ENCODE results near the gene GEMIN7. TPM values are rescaled to one million over a fixed set of nuclear protein-coding genes. Genes with fewer than 3 reads are reported as not detected.

The GEMIN7 gene
- total RNA-seq, 1 experiment from 2014 or later = 46.0 TPM

- Histone ChIP-seq H3T11ph (ENCODE audit: low read length) (no peak overlapping the region), H3K23ac (ENCODE audit: insufficient read length, low read depth, low read length) (no peak overlapping the region), H3K14ac (ENCODE audit: insufficient read depth, low read length) (peak overlapping the region; percentile 64; the same call in 1 of the 2 replicates), H3K18ac (ENCODE audit: insufficient read length, low read depth, low read length) (peak overlapping the region; percentile 50), H4K5ac (ENCODE audit: insufficient read length, low read depth, low read length) (no peak overlapping the region), H2BK5ac (ENCODE audit: insufficient read length, low read length) (no peak overlapping the region), H2BK120ac (ENCODE audit: low read depth, low read length, poor library complexity, severe bottlenecking) (no peak overlapping the region), H3K4me1 (ENCODE audit: insufficient read depth, low read length) (peaks cover 10% of the 10 kb centered on the region; the same call in 1 of the 2 replicates), H4K91ac (ENCODE audit: insufficient read length, low read depth, low read length) (no peak overlapping the region), H2AK5ac (ENCODE audit: insufficient read length, low read length) (no peak overlapping the region), H3K4me2 (ENCODE audit: insufficient read depth, insufficient read length, low read length) (peak overlapping the region; percentile 33), H3K23me2 (ENCODE audit: insufficient read length, low read depth, low read length, poor library complexity, severe bottlenecking) (peaks cover 20% of the 10 kb centered on the region), H4K8ac (replicated peaks; ENCODE audit: insufficient read length, low read depth, low read length) (no peak overlapping the region), H4K20me1 (ENCODE audit: control insufficient read depth, insufficient read depth, insufficient read length) (no peaks in the 10 kb centered on the region), H3K9me3 (ENCODE audit: control insufficient read depth, low read depth, low read length) (no peaks in the 10 kb centered on the region), H3K79me1 (ENCODE audit: insufficient read depth, low read depth, low read length, poor library complexity, severe bottlenecking) (peaks cover 4% of the 10 kb centered on the region), H3K79me2 (ENCODE audit: insufficient read depth, low read length) (peaks cover 7% of the 10 kb centered on the region; the same call in 1 of the 2 replicates), H3K56ac (ENCODE audit: insufficient read length, low read depth, low read length) (no peak overlapping the region), H2BK12ac (ENCODE audit: insufficient read length, low read depth, low read length) (no peak overlapping the region), H3K27me3 (ENCODE audit: insufficient read depth, low read length) (no peaks in the 10 kb centered on the region), H3K4ac (ENCODE audit: low read depth, low read length) (no peak overlapping the region), H2AFZ (ENCODE audit: low read length) (no peak overlapping the region), H3K27ac (ENCODE audit: insufficient read length, low read depth, low read length) (no peak overlapping the region), H3K9ac (ENCODE audit: extremely low read depth, insufficient read length, low read length) (peak overlapping the region; percentile 40), H2BK20ac (ENCODE audit: low read depth, low read length, poor library complexity, severe bottlenecking) (no peak overlapping the region), H2BK15ac (ENCODE audit: low read depth, low read length) (no peak overlapping the region)
- Mint-ChIP-seq H3K4me1 (peaks cover 44 to 53% of the 10 kb centered on the region in 2 experiments), H3K4me3 (peak overlapping the region; percentile 99), H3K27me3 (ENCODE audit: low read depth) (no peaks in the 10 kb centered on the region; the same call in 1 of the 2 replicates), H3K27ac (peak overlapping the region in 2 of 3 experiments; percentile 78 to 96; a peak in 6 of 7 replicates), H3K9me3 (no peaks in the 10 kb centered on the region; a peak in 1 of 5 replicates), H3K36me3 (ENCODE audit: insufficient read depth in 1 of 3, low read depth in 3 of 3) (peaks cover 13 to 33% (median 27%) of the 10 kb centered on the region in 3 experiments; a peak in 6 of 7 replicates)
- no CpG with 5 or more reads among the region's 10 CpGs for WGBS (ENCODE audit: extremely low coverage, insufficient read length, low lambda C conversion rate)
- DNase-seq = no peak
- TF ChIP-seq, protein P1, sequence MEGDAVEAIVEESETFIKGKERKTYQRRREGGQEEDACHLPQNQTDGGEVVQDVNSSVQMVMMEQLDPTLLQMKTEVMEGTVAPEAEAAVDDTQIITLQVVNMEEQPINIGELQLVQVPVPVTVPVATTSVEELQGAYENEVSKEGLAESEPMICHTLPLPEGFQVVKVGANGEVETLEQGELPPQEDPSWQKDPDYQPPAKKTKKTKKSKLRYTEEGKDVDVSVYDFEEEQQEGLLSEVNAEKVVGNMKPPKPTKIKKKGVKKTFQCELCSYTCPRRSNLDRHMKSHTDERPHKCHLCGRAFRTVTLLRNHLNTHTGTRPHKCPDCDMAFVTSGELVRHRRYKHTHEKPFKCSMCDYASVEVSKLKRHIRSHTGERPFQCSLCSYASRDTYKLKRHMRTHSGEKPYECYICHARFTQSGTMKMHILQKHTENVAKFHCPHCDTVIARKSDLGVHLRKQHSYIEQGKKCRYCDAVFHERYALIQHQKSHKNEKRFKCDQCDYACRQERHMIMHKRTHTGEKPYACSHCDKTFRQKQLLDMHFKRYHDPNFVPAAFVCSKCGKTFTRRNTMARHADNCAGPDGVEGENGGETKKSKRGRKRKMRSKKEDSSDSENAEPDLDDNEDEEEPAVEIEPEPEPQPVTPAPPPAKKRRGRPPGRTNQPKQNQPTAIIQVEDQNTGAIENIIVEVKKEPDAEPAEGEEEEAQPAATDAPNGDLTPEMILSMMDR (conservative IDR thresholded peaks at IDR 0.05) = no peak
Measured at GRCh38 chr19:45078390-45079062, 534 bp upstream of the GEMIN7 start.

All from H9 (cell line).